ENCODE data around the gene BRMS1.

GRCh38 chr11:66331542-66332370 lies 13.1 kb downstream of the BRMS1 start:
- TF ChIP-seq CTCF (IDR thresholded peaks at IDR 0.05; ENCODE audit: poor library complexity) (no peak), EZH2 (IDR thresholded peaks at IDR 0.05; ENCODE audit: borderline replicate concordance) (no peak)
